Fibroblast of lung (primary cell): ENCODE results near the gene ADAMTS3. TPM values are rescaled to one million over a fixed set of nuclear protein-coding genes. Genes with fewer than 3 reads are reported as not detected.

ENCODE experiments used
- DNase-seq, 2 donors: peaks; one replicate each; pipeline versions ENCODE4 v3.0.0 to v3.0.0-alpha.2; 2010; ENCODE audit warnings: low read depth in 2 of 2
- H2AFZ ChIP-seq: 2 replicates; pipeline ENCODE4 v1.5.1; 2012; ENCODE audit warnings: low read length, control low read depth, inconsistent platforms
- H3K27ac ChIP-seq: 2 replicates; pipeline ENCODE4 v1.5.1; 2011; ENCODE audit warnings: low read length, control low read depth; ENCODE audit not compliant: insufficient read depth
- H3K27me3 ChIP-seq: 2 replicates; pipeline ENCODE4 v1.5.1; 2011; ENCODE audit warnings: mild to moderate bottlenecking, low read length; ENCODE audit not compliant: control insufficient read depth, insufficient read depth
- H3K36me3 ChIP-seq: 2 replicates; pipeline ENCODE4 v1.5.1; 2011; ENCODE audit warnings: low read length; ENCODE audit not compliant: control insufficient read depth, insufficient read depth
- H3K4me1 ChIP-seq: 2 replicates; pipeline ENCODE4 v1.5.1; 2011; ENCODE audit warnings: low read length; ENCODE audit not compliant: control insufficient read depth, insufficient read depth; ENCODE audit errors: extremely low read depth
- H3K4me2 ChIP-seq: 2 replicates; pipeline ENCODE4 v1.5.1; 2011; ENCODE audit warnings: low read length, control low read depth; ENCODE audit not compliant: insufficient read depth; ENCODE audit errors: extremely low read depth
- H3K4me3 ChIP-seq, 4 experiments: fragments of 200-600 bp in 1 of 4; sonication (generic) in 1 of 4; replicated peaks in 1 of 4; 2 replicates each; pipeline ENCODE4 v1.5.1; 2011 to 2016; ENCODE audit warnings: low read length in 4 of 4, low read depth in 3 of 4, mild to moderate bottlenecking in 3 of 4, control low read depth in 2 of 4, inconsistent platforms in 1 of 4, mixed read lengths in 1 of 4; ENCODE audit not compliant: insufficient read depth in 1 of 4; ENCODE audit errors: control extremely low read depth in 1 of 4
- H3K79me2 ChIP-seq: 2 replicates; pipeline ENCODE4 v1.5.1; 2012; ENCODE audit warnings: mild to moderate bottlenecking, low read length, inconsistent platforms; ENCODE audit not compliant: control insufficient read depth, insufficient read depth
- H3K9ac ChIP-seq: 2 replicates; pipeline ENCODE4 v1.5.1; 2011; ENCODE audit warnings: mild to moderate bottlenecking, low read length, control low read depth; ENCODE audit not compliant: insufficient read depth
- H3K9me3 ChIP-seq: 2 replicates; pipeline ENCODE4 v1.5.1; 2012; ENCODE audit warnings: low read depth, low read length; ENCODE audit not compliant: control insufficient read depth, insufficient read depth
- H4K20me1 ChIP-seq: 2 replicates; pipeline ENCODE4 v1.5.1; 2011; ENCODE audit warnings: low read length; ENCODE audit not compliant: control insufficient read depth, insufficient read depth; ENCODE audit errors: extremely low read depth
- CTCF ChIP-seq, 2 donors: IDR thresholded peaks in 1 of 2; conservative IDR thresholded peaks in 1 of 2; 1 replicate in 1 of 2; 2 replicates in 1 of 2; pipeline ENCODE4 v1.5.1; 2011 to 2012; ENCODE audit warnings: low read length in 2 of 2, control low read depth in 1 of 2, inconsistent platforms in 1 of 2, low read depth in 1 of 2, mild to moderate bottlenecking in 1 of 2
- EZH2 ChIP-seq: IDR thresholded peaks from 2 replicates; pipeline ENCODE4 v1.5.1; 2012; ENCODE audit warnings: low read length, control low read depth, mild to moderate bottlenecking; ENCODE audit errors: missing control alignments
- polyA plus RNA-seq, 2 donors: library from polyadenylated mRNA; depleted of rRNA in 1 of 2; stranded (reverse) in 1 of 2; unstranded in 1 of 2; fragments of >200 nt; gene quantifications; 2 replicates each; pipeline ENCODE4 v1.2.1, GENCODE V29; 2011 to 2012; ENCODE audit warnings: missing spikeins in 1 of 2
- total RNA-seq: library from RNA; depleted of rRNA; stranded (reverse); fragments of >200 nt; gene quantifications from 2 replicates; pipeline ENCODE4 v1.2.1, GENCODE V29; 2014

ADAMTS3 gene
- total and polyA plus RNA-seq, 2 donors (not counting 1 experiment from before 2014, with no cell fraction given) = 0.86 to 2.1 TPM

DNA sequence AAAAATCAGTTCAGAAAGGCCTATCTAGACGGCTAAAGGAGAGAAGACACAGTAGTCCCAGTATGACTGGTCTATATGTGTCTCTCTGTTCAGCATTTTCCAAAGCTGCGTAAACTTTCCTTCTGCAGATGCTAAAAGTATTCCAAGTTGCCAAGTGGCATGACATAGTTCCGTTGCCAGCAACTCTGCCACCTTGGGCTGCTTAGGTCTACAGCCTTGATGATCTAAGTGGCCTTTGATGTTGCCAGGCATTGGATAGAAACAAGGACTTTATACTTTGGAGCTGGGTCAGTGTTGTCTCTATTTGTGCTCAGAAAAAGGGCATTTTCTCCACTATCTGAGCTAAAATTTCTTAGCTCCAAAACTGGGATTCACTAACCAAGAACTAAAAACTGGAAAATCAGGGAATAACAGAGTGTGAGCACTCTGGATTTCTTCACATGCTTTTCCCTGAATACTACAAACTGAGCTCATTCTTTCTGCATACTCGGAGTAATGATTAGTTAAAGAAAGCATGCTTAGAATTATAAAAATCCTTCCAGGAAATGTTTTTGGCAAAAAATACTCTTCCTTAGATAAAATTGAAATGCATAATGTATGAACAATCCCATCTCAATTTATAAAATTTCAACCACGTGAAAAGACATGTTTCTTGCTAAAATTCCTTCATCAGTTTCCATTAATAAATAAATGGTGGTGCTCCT lies 191.4 kb downstream of the ADAMTS3 start:
- Histone ChIP-seq H3K4me2 (no peak overlapping the region), H3K36me3 (no peaks in the 10 kb centered on the region)
- TF ChIP-seq EZH2 (no peak), CTCF (conservative IDR thresholded peaks at IDR 0.05 in 1 of 2, IDR thresholded peaks at IDR 0.05 in 1 of 2; ENCODE audit: low read depth in 1 of 2, low read length in 2 of 2) (no peak)

GRCh38 chr4:72376901-72377300 lies 192.1 kb downstream of the ADAMTS3 start:
- H3K36me3 ChIP-seq = no peaks in the 10 kb centered on the region
- H3K4me3 ChIP-seq = no peak overlapping the region
- no peak overlapping the region for H3K4me2 ChIP-seq

More for the DNA sequence above, 191.4 kb downstream of the ADAMTS3 start:
- Histone ChIP-seq H3K9me3 (no peaks in the 10 kb centered on the region), H4K20me1 (no peaks in the 10 kb centered on the region), H3K27ac (no peak overlapping the region), H2AFZ (no peak overlapping the region), H3K9ac (no peak overlapping the region), H3K79me2 (no peaks in the 10 kb centered on the region), H3K4me3 (no peak overlapping the region), H3K27me3 (no peaks in the 10 kb centered on the region), H3K4me1 (peaks cover 7% of the 10 kb centered on the region)
- peak in 1 of 2 donors; percentile 75 for DNase-seq

More at GRCh38 chr4:72376901-72377300, 192.1 kb downstream of the ADAMTS3 start:
- Histone ChIP-seq H3K27me3 (no peaks in the 10 kb centered on the region), H3K79me2 (no peaks in the 10 kb centered on the region), H4K20me1 (no peaks in the 10 kb centered on the region), H2AFZ (no peak overlapping the region), H3K9me3 (no peaks in the 10 kb centered on the region), H3K27ac (no peak overlapping the region), H3K4me1 (peaks cover 7% of the 10 kb centered on the region), H3K9ac (no peak overlapping the region)
- no peak for TF ChIP-seq CTCF (conservative IDR thresholded peaks at IDR 0.05 in 1 of 2, IDR thresholded peaks at IDR 0.05 in 1 of 2; ENCODE audit: low read depth in 1 of 2, low read length in 2 of 2)
- no peak for TF ChIP-seq EZH2
- no peak for DNase-seq
